ENCODE data around the gene TRIM28.
"Not testable (repeated sequence)": the region's sequence is repeated elsewhere in the genome, so short reads cannot be mapped to it uniquely, and the experiment has no call there.

Gene TRIM28

DNA sequence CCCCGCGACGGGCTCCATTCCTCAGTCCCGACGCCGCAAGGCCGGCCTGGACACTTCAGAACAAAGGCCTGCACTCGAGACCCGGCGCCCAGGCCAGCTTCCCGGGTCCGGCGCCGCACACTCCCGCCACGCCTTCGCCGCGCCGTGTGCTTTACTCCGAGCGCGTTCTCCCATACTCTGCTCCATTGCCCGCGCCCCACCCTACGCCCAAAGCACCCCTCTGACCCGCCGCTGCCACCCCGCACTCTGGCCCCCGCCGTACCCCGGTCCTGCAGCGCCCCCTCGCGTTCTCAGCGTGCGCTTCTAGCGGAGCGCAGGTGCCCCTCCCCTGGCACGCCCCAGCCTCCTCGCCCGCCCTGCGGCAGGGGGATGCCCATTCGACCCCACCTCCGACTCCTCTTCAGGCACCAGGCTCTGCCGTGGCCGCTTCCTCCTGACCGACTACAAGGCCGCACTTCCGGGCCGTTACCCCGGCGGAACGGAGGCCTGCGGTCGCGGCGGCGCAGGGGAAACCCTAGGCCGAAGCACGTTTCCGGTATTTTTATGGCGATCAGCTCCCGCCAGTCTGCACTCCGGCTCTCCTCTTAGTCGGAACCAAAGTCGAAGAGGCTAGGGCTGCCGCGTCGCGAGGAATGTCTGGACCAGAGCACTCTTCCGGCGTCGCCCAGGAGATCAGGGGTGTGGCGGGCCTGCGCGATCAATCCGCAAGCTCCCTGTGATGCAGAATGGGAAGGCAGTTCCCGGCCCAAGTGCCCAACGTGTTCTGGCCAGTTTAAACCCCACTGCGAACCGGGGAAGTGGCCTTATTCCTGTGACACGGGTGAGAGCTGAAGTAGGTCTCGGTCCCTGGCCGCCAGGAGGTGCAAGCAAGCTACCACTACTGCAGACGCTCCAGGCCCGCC, 24.3 kb upstream of the TRIM28 start, which contains the start of gene ZBTB45:
TSS of gene ZBTB45 (minus strand) at position 456 of the 902 bp plus-strand sequence. CDS start 2,137 bp downstream, outside the sequence.
- DNase-seq: peak; percentile 94

DNA sequence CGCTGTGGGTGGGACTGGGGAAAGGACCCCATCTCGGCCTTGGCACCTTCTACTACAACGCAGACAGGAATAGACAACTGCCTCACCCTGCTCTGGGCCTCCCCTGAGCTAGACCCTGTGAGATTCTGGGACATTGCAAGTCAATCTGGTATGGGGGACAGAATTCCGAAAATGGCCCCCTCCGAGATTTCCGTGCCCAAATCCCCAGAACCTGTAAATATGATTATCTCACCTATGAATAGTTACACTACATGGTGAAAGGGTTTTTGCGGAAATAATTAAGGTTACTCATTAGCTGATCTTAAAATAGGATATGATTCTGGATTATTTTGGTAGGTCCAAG, 23.6 kb upstream of the TRIM28 start:
- DNase-seq: no peak

DNA sequence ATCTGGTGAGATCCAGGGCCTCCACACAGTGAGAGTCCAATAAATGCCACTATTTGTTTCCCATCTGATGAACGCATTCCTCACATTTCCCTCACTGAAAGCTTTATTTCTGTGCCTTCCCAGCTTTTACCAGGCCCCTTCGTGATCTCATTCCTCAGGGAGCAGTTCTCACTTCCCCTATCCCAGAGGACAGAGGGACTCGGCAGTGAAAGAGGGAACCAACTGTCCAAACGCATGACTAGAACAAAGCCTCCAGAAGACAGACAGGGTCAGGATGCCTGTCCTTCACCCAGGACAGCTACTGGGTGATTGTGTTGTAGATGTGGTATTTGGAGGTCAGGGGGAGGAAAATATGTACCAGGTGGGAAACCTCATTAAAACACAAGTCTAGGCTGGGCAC, 22.2 kb upstream of the TRIM28 start:
- no peak for DNase-seq

DNA sequence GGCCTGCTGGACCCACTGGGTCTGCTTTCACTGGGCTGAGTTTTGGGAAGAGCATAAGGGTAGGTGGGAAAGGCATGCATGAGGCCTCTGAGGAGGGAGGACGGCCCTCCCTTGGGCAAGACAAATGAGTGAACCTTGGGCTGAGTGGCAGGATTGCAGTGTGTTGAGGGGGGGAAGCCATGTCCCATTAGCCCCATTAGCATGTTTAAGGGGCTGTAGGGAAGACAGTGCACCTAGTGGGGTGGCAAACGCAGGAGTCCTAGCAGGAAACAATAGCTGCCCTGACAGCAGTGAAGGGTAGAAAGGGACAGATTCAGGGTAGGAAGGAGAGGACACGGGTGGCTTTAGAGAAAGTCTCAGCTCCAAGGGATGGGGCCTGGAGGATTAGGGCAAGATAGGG, 21.2 kb upstream of the TRIM28 start:
- DNase-seq: no peak

DNA sequence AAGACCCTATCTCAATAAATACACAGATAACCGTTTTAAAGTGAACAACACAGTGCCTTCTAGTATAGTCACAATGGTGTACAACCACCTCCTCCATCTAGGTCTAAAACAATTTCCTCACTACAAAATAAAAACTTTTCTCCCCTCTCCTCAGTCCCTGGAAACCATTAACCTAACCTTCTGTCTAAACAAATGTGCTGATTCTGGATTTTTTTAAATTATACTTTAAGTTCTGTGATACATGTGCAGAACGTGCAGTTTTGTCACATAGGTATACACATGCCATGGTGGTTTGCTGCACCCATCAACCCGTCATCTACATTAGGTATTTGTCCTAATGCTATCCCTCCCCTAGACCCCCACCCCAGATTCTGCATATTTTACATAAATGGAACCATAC, 14.5 kb upstream of the TRIM28 start:
- no peak for DNase-seq

DNA sequence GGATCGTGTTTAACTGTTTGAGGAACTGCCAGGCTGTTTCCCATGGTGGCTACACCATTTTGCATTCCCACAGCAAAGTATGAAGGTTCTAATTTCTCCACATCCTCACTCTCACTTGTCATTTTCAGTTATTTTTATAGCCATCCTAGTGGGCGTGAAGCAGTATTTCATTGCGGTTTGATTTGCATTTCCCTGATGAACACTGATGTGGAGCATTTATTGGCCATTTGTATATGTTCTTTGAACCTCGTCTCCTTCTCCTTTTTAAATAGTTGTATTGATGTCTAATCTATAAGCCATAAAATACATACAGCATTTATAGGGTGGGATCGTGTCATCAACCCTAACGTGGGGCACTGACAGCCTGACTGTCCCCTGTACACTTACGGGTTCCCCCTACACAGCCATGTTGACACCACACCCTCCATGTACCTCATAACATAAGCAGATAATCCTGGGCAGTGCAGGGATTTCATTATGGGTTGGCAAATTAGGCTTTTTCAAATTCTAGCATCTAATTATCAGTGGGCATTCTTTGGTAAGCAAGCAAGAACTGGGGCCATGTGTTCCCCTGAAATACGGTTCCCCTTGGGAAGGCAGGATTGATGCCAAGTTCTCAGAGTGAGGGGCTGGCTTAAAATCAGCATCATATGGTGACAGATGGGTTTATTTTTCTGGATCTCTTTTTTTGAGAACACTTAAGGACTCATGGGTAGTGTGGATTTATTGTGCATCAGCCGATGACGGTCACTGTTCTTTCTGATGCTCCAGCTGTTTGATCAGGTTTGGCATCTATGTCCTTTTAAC, 12.6 kb upstream of the TRIM28 start:
- no peak for DNase-seq

DNA sequence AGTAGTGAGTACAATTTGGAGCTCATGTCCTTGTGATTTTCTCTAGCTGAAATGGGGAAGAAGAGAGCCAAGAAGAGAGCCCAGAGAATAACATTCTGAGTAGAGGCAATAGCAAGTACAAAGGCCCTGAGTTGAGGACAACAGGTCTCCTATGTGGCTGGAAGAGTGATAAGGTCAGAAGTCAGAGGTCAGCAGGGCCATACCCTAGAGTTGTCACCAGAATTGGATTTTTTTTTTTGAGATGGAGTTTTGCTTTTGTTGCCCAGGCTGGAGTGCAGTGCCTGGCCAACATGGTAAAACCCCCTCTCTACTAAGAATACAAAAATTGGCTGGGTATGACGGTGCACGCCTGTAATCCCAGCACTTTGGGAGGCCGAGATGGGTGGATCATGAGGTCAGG, 8.0 kb upstream of the TRIM28 start:
- DNase-seq: no peak

DNA sequence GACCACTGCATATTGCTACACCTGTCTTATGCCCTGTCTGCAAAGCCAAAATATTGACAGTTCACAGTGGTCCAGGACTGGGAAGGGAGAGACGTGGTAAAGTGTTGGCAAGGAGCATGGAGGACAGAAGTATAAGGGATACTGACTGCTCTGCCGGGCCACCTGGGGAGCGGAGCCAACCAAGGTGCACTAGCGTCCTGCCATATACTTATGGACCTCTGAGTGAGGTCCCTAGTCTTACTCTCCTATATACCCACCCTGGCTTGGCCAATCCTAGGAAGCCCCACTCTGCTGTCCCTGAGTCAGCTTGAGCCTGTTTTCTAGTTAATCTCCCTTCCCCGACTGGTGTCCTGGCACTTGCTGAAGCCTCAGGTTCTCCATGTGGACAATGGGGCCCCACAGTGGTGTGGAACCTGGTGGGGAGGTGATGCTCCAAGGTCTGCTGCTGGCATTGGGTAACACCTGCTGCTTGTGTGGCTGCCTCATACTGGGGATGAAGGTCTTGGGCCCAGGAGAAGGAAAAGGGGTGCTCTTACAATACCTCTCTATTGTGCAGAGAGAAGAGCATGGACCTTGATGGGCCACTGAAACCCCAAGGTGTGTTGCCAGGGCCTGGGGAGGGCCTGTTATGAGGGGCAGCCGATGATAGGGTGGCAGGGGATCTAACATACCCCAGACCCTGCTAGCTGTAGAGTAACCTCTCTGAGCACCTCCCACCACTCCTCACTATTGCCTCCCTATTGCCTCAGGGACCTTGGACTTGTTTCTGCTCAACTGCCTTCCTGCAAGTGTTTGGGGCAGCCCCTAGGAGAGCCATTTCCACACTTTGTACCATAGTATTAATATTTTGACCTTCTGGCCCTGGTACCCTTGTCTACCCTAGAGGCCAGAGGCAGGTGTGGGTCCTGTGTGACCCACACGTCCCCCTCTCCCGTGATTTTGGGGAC, 6.7 kb upstream of the TRIM28 start:
- no peak for DNase-seq

DNA sequence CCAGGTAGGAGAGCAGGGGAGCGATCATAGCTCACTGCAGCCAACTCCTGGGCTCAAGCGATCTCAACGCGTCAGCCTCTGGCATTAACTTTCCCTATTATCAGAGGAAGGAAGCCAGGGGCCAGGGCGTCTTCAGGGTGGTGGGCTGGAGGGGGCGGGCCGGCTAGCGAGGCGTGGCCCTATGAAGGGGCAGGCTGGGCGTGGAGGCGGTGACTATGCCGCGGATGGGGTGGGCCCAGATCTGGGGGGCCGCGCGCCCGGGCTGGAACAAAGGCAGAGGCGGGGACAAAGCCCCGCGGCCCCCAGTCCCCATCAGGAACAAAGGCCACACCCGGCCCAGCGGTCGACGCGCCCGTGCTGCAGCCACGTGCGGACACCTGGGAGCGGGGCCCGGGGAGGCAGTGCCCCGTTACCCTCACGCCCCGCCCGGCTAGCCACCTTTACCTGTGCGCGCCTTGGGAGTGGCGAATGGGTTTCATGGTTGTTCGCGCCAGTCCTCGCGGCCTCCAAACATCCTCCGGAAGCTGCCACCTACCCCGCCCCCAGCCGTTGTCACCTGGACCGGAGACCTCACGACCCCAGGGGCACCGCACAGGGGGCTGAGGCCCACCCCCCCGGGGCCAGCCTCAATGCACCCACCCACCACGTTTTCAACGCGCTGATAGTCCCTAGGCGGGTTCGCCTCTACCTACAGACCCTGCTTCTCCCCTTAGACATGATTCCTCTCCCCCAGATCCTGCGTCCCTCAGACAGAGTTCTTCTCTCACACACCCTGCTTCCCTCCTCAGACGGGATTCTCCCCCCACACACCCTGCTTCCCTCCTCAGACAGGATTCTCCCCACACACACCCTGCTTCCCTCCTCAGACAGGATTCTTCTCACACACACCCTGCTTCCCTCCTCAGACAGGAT, 5.4 kb upstream of the TRIM28 start:
- no peak for DNase-seq

DNA sequence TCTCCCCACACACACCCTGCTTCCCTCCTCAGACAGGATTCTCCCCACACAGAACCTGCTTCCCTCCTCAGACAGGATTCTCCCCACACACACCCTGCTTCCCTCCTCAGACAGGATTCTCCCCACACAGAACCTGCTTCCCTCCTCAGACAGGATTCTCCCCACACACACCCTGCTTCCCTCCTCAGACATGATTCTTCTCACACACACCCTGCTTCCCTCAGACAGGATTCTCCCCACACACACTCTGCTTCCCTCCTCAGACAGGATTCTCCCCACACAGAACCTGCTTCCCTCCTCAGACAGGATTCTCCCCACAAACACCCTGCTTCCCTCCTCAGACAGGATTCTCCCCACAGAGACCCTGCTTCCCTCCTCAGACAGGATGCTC, 4.7 kb upstream of the TRIM28 start:
- not testable (repeated sequence) for DNase-seq

DNA sequence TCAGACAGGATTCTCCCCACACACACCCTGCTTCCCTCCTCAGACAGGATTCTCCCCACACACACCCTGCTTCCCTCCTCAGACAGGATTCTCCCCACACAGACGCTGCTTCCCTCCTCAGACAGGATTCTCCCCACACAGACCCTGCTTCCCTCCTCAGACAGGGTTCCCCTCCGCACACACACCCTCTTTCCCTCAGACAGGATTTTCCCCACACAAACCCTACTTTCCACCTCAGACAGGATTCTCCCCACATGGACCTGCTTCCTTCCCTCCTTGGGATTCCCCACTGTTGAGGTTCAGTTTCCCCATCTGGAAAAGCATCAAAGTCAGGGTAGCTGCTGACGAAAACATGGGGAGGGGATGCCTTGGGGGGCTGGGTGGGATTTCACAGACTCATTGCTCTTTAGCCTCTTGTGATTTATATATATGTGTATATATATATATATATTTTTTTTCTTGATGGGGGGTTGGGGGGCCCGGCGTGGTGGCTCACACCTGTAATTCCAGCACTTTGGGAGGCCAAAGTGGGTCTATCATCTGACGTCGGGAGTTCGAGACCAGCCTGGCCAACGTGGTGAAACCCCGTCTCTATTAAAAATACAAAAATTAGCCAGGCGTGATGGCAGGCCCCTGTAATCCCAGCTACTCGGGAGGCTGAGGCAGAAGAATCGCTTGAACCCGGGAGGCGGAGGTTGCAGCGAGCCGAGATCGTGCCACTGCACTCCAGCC, 1.1 kb upstream of the TRIM28 start:
- DNase-seq: not testable (repeated sequence)

DNA sequence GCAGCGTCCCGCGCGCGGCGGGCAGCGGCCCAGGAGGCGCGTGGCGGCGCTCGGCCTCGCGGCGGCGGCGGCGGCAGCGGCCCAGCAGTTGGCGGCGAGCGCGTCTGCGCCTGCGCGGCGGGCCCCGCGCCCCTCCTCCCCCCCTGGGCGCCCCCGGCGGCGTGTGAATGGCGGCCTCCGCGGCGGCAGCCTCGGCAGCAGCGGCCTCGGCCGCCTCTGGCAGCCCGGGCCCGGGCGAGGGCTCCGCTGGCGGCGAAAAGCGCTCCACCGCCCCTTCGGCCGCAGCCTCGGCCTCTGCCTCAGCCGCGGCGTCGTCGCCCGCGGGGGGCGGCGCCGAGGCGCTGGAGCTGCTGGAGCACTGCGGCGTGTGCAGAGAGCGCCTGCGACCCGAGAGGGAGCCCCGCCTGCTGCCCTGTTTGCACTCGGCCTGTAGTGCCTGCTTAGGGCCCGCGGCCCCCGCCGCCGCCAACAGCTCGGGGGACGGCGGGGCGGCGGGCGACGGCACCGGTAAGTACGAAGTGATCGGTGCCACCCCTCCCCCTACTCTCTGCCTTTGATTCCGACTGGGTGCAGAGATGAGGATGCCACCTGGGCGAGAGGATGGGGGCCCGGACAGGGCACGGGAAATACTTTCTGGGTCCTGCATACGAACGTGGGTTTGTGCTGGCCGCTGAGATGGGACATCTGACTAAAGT, 874 bp downstream of the TRIM28 start:
- peak; percentile 72 for DNase-seq

DNA sequence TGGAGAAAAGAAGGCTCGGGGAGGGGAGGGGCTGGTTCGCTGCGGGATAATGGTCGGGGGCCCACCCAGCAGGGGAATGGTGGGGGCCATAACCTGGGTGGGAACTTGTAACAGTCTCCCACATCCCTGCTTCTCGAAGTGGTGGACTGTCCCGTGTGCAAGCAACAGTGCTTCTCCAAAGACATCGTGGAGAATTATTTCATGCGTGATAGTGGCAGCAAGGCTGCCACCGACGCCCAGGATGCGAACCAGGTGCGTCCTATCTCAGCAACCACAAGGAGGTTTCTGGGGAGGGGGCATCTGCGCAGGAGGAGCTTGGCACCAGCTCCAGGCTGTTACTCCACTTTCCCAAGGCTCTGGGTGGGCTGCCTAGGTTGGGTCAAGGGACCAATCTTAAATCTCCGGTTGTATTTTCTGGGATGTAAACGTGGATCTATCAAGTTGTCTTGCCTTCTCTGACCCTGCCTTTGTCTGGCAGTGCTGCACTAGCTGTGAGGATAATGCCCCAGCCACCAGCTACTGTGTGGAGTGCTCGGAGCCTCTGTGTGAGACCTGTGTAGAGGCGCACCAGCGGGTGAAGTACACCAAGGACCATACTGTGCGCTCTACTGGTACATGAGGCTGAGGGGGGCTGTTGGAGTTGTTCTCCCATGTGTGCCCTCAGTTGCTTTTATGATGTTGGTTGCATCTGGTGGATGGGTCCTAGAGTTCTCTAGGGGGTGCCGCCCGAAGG, 1.6 kb downstream of the TRIM28 start:
- DNase-seq: no peak

DNA sequence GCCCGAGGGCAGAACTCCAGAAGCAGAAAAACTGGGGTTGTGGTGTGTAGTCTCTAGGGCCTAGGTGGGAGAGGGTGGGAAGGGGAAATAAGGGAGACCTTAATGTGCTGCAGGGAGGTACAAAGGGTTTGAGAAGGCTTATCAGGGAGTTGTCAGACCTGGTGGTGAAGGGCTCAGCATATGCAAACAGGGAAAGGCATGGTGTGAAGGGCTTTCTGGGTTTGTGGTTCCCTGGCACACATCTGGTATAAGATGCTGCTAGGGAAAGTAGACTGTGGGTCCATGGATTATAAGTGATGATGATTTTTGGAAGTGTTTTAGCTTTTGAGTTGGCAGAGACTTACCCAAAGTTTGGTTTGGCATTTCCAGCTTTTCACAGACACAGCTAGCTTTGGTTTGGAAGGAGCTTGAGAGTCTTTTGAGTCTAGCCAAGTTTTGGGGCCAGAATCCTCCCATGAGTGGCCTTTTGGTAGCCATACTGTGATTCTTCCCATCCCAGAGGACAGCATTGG, 2.2 kb downstream of the TRIM28 start:
- DNase-seq: no peak

DNA sequence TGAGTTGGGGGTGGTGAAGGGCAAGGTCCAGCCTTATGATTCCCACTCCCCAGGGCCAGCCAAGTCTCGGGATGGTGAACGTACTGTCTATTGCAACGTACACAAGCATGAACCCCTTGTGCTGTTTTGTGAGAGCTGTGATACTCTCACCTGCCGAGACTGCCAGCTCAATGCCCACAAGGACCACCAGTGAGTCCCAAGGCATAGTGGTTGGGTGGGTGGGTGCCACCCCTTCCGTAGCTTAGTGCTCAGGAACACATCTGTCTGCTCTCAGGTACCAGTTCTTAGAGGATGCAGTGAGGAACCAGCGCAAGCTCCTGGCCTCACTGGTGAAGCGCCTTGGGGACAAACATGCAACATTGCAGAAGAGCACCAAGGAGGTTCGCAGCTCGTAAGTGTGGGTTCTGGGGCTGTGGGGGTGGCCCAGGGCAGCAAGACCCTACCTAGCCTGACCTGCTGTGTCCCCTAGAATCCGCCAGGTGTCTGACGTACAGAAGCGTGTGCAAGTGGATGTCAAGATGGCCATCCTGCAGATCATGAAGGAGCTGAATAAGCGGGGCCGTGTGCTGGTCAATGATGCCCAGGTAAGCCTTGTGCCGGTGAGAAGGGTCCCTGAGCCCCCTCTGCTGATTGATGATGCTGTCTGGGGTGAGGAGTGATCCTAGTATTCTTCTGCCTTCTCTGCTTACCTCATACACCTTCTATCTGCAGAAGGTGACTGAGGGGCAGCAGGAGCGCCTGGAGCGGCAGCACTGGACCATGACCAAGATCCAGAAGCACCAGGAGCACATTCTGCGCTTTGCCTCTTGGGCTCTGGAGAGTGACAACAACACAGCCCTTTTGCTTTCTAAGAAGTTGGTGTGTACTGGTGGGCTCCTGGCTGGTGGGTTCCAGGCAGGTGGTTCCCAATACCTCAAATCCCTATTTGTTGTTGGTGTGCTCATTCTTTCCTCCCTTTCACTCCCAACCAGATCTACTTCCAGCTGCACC, 3.8 kb downstream of the TRIM28 start:
- DNase-seq: no peak

DNA sequence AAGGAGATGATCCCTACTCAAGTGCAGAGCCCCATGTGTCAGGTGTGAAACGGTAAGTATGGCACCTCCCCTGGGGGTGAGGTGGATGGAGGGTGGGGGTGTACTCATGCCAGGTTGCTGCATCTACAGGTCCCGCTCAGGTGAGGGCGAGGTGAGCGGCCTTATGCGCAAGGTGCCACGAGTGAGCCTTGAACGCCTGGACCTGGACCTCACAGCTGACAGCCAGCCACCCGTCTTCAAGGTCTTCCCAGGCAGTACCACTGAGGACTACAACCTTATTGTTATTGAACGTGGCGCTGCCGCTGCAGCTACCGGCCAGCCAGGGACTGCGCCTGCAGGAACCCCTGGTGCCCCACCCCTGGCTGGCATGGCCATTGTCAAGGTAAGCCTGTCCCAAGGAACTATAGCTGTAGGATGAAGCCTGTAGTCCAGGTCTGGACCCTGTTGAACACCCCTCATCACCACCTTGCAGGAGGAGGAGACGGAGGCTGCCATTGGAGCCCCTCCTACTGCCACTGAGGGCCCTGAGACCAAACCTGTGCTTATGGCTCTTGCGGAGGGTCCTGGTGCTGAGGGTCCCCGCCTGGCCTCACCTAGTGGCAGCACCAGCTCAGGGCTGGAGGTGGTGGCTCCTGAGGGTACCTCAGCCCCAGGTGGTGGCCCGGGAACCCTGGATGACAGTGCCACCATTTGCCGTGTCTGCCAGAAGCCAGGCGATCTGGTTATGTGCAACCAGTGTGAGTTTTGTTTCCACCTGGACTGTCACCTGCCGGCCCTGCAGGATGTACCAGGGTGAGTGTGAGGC, 5.2 kb downstream of the TRIM28 start:
- no peak for DNase-seq

DNA sequence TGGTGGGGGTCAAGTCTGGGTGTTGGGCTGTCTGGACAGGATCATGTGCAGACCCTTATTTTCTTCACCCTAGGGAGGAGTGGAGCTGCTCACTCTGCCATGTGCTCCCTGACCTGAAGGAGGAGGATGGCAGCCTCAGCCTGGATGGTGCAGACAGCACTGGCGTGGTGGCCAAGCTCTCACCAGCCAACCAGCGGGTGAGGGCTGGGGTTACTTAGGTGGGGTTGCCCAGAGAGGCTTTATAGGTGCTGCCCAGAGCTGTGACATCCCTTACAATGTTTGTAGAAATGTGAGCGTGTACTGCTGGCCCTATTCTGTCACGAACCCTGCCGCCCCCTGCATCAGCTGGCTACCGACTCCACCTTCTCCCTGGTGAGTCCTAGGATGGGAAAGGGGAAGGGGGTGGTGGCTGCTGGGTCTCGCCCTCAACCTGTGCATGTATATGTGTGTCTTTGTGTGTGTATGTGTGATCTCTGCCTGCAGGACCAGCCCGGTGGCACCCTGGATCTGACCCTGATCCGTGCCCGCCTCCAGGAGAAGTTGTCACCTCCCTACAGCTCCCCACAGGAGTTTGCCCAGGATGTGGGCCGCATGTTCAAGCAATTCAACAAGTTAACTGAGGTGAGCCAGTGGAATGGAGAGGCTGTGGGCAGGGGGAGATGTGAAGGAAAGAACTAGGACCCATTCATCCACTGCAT, 5.9 kb downstream of the TRIM28 start:
- DNase-seq: no peak
